ENCODE data around the gene ZDHHC12. TPM values are rescaled to one million over a fixed set of nuclear protein-coding genes. Genes with fewer than 3 reads are reported as not detected.
A peak's percentile ranks its signal among the peaks of the same experiment; 100 is the strongest.

ZDHHC12 gene
- total RNA-seq, 3 donors from 2014 or later (not counting 1 experiment from before 2014, with no cell fraction given) = 26.1 to 37.1 (median 28.6) TPM

- Histone ChIP-seq H3K27ac (ENCODE audit: low read length) (peak overlapping the region; percentile 78), H3K9me3 (ENCODE audit: control insufficient read depth, insufficient read depth, low read length) (no peaks in the 10 kb centered on the region), H3K36me3 (ENCODE audit: control insufficient read depth, insufficient read depth, low read length) (peaks cover 9% of the 10 kb centered on the region), H3K27me3 (ENCODE audit: control insufficient read depth, insufficient read depth, low read length) (no peaks in the 10 kb centered on the region), H3K4me1 (ENCODE audit: control insufficient read depth, insufficient read depth, low read length) (peaks cover 25% of the 10 kb centered on the region), H3K4me3 (ENCODE audit: low read length) (peak overlapping the region; percentile 75)
- peak overlapping the region; percentile 93 for H3K4me3 Mint-ChIP-seq
- H3K9me3 Mint-ChIP-seq = no peaks in the 10 kb centered on the region
- intact Hi-C loops (cut with micrococcal nuclease) = loop anchor here (5.0 kb wide), 1 partner anchor 49 kb away; the partner anchor contains the start of gene ZER1
- no peaks in the 10 kb centered on the region for H3K27me3 Mint-ChIP-seq (ENCODE audit: low read depth in 2 of 2)
- 35% methylated on average over 7 of the region's 7 CpGs for WGBS (ENCODE audit: insufficient coverage)
- ATAC-seq (no peak), DNase-seq (peak in 1 of 2 donors; percentile 43)
- peak overlapping the region; percentile 86 to 94 for H3K27ac Mint-ChIP-seq
- H3K36me3 Mint-ChIP-seq = no peaks in the 10 kb centered on the region
- H3K4me1 Mint-ChIP-seq = peaks cover 26 to 35% of the 10 kb centered on the region in 2 donors
- TF ChIP-seq, protein P1, sequence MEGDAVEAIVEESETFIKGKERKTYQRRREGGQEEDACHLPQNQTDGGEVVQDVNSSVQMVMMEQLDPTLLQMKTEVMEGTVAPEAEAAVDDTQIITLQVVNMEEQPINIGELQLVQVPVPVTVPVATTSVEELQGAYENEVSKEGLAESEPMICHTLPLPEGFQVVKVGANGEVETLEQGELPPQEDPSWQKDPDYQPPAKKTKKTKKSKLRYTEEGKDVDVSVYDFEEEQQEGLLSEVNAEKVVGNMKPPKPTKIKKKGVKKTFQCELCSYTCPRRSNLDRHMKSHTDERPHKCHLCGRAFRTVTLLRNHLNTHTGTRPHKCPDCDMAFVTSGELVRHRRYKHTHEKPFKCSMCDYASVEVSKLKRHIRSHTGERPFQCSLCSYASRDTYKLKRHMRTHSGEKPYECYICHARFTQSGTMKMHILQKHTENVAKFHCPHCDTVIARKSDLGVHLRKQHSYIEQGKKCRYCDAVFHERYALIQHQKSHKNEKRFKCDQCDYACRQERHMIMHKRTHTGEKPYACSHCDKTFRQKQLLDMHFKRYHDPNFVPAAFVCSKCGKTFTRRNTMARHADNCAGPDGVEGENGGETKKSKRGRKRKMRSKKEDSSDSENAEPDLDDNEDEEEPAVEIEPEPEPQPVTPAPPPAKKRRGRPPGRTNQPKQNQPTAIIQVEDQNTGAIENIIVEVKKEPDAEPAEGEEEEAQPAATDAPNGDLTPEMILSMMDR (IDR thresholded peaks at IDR 0.05) = no peak
Observed at GRCh38 chr9:128723352-128723865, 518 bp downstream of the ZDHHC12 start.

DNA sequence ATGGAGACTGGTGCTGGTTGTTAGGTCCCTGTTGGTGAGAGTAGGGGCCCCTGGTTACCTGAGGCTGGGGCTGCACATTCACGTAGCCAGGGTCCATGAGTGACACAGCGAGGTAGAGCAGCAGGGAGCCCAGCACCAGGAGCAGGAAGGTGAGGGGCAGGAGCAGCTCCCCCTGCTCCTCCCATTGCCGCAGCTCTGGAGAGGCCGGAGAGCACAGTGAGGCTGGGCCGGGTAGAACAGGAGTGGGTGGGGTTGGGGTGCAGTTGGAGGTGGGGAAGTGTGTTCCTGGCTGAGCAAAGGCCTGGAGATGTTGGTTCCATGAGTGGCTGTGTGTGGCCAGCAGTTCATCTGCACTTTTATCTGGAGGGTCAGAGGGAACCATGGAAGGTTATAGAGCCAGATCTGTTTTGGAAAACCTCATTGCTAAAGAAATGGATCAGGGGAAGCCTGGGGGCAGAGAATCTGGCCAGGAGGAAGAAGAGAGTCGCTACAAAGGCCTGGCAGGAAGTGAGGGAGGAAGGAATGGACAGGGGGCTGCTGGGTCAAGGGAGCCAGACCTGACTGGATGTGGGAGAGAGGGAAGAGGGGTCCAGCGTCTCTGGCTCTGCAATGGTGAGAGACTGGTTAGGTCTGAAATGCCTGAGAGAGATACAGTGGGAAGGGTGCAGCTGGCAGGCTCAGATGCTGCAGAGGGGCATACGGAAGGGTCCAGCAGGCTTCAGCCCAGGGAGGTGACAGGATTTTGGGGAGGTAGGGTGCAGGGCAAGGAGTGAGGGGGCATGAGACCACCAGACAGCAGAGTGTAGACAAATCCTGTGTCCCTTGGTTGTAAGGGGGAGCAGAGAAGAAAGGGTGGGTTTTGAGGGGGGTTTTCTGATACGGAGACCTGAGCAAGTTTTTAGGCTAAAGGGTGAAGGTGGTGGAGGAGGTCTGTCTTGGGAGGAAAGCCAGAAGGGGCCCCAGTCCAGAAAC, 1.3 kb downstream of the ZDHHC12 start:
- no peaks in the 10 kb centered on the region for H3K27me3 ChIP-seq (ENCODE audit: control insufficient read depth, insufficient read depth, low read length)
- no peaks in the 10 kb centered on the region for H3K9me3 Mint-ChIP-seq
- H3K4me1 ChIP-seq (ENCODE audit: control insufficient read depth, insufficient read depth, low read length) = peaks cover 25% of the 10 kb centered on the region
- 78% methylated on average over 9 of the region's 9 CpGs for WGBS (ENCODE audit: insufficient coverage)
- ATAC-seq (no peak), DNase-seq (no peak)
- H3K36me3 ChIP-seq (ENCODE audit: control insufficient read depth, insufficient read depth, low read length) = peaks cover 9% of the 10 kb centered on the region
- intact Hi-C loops (cut with micrococcal nuclease) = loop anchor here (5.0 kb wide), 1 partner anchor 50 kb away; the partner anchor contains the start of gene ZER1
- H3K27me3 Mint-ChIP-seq (ENCODE audit: low read depth in 2 of 2) = no peaks in the 10 kb centered on the region
- H3K36me3 Mint-ChIP-seq = no peaks in the 10 kb centered on the region
- H3K4me1 Mint-ChIP-seq = peaks cover 26 to 35% of the 10 kb centered on the region in 2 donors
- H3K9me3 ChIP-seq (ENCODE audit: control insufficient read depth, insufficient read depth, low read length) = no peaks in the 10 kb centered on the region
- no peak overlapping the region for H3K4me3 ChIP-seq (ENCODE audit: low read length)
- TF ChIP-seq, protein P1 (IDR thresholded peaks at IDR 0.05) = no peak
- peak overlapping the region; percentile 86 to 94 for H3K27ac Mint-ChIP-seq
- peak overlapping the region; percentile 74 for H3K4me3 Mint-ChIP-seq
- peak overlapping the region; percentile 78 for H3K27ac ChIP-seq (ENCODE audit: low read length)

DNA sequence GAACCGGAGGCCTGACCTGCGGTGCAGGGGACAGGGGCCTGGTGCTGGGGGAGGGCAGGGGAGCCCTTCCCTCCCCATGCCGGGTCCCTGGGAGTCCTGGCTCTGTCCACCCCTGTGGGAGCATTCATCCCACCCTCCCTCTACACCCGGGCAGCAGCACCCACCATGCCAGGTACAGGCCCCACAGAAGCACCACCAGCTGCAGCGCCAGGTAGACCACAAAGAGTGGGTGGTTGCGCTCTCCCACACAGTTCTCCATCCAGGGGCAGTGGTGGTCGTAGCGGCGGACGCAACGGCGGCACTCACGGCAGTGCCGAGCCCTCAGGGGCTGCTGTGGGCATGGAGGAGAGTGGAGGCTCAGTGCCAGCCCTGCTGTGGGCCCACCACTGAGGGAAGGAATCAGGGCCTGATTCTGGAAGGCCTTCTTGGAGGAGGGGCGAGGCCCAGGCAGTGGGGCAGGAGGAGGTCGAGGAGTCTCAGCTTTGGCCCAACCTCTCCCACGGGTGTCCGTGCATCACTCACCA, 2.4 kb downstream of the ZDHHC12 start:
- H3K36me3 Mint-ChIP-seq = no peaks in the 10 kb centered on the region
- no peaks in the 10 kb centered on the region for H3K9me3 ChIP-seq (ENCODE audit: control insufficient read depth, insufficient read depth, low read length)
- DNase-seq (no peak), ATAC-seq (no peak)
- TF ChIP-seq, protein P1 (IDR thresholded peaks at IDR 0.05) = no peak
- peak overlapping the region; percentile 31 for H3K4me3 Mint-ChIP-seq
- H3K4me1 Mint-ChIP-seq = peaks cover 26 to 35% of the 10 kb centered on the region in 2 donors
- WGBS (ENCODE audit: insufficient coverage) = 93% methylated on average over 18 of the region's 18 CpGs
- peak overlapping the region in 1 of 2 donors; percentile 94 for H3K27ac Mint-ChIP-seq
- H3K27ac ChIP-seq (ENCODE audit: low read length) = no peak overlapping the region
- H3K4me1 ChIP-seq (ENCODE audit: control insufficient read depth, insufficient read depth, low read length) = peaks cover 25% of the 10 kb centered on the region
- no peaks in the 10 kb centered on the region for H3K27me3 Mint-ChIP-seq (ENCODE audit: low read depth in 2 of 2)
- no peaks in the 10 kb centered on the region for H3K27me3 ChIP-seq (ENCODE audit: control insufficient read depth, insufficient read depth, low read length)
- no peak overlapping the region for H3K4me3 ChIP-seq (ENCODE audit: low read length)
- intact Hi-C loops (cut with micrococcal nuclease) = loop anchor here (5.0 kb wide), 1 partner anchor 51 kb away; the partner anchor contains the start of gene ZER1
- no peaks in the 10 kb centered on the region for H3K9me3 Mint-ChIP-seq
- peaks cover 9% of the 10 kb centered on the region for H3K36me3 ChIP-seq (ENCODE audit: control insufficient read depth, insufficient read depth, low read length)
